ENCODE measurements around the gene NRXN2. TPM values are rescaled to one million over a fixed set of nuclear protein-coding genes. Genes with fewer than 3 reads are reported as not detected.

The NRXN2 gene
- polyA plus RNA-seq, 1 of the 3 experiments (the other 2 are of a cell fraction): 0.15 TPM

DNA sequence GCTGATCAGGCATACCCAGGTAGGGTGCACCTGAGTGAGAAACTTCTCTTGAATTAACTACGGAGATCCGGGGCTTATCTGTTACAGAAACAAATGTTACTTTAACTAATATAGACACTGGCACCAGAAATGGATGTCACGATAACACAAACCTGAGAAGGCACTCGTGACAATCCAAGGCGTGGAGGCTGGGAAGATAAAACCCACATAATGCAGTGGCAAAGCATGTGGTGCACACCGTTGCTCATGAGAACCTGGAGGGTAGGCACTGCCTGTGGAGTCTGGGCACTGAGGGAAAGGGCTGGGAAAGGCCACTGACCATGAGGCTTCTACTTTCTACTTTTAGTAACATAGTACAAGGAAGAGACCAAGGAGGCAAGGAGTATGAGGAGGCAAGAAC lies 109.3 kb downstream of the NRXN2 start (continued):
- TF ChIP-seq, protein P1, sequence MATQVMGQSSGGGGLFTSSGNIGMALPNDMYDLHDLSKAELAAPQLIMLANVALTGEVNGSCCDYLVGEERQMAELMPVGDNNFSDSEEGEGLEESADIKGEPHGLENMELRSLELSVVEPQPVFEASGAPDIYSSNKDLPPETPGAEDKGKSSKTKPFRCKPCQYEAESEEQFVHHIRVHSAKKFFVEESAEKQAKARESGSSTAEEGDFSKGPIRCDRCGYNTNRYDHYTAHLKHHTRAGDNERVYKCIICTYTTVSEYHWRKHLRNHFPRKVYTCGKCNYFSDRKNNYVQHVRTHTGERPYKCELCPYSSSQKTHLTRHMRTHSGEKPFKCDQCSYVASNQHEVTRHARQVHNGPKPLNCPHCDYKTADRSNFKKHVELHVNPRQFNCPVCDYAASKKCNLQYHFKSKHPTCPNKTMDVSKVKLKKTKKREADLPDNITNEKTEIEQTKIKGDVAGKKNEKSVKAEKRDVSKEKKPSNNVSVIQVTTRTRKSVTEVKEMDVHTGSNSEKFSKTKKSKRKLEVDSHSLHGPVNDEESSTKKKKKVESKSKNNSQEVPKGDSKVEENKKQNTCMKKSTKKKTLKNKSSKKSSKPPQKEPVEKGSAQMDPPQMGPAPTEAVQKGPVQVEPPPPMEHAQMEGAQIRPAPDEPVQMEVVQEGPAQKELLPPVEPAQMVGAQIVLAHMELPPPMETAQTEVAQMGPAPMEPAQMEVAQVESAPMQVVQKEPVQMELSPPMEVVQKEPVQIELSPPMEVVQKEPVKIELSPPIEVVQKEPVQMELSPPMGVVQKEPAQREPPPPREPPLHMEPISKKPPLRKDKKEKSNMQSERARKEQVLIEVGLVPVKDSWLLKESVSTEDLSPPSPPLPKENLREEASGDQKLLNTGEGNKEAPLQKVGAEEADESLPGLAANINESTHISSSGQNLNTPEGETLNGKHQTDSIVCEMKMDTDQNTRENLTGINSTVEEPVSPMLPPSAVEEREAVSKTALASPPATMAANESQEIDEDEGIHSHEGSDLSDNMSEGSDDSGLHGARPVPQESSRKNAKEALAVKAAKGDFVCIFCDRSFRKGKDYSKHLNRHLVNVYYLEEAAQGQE (IDR thresholded peaks at IDR 0.05; ENCODE audit: low read depth, low read length): no peak
- no peak for TF ChIP-seq ELF1 (IDR thresholded peaks at IDR 0.05)

DNA sequence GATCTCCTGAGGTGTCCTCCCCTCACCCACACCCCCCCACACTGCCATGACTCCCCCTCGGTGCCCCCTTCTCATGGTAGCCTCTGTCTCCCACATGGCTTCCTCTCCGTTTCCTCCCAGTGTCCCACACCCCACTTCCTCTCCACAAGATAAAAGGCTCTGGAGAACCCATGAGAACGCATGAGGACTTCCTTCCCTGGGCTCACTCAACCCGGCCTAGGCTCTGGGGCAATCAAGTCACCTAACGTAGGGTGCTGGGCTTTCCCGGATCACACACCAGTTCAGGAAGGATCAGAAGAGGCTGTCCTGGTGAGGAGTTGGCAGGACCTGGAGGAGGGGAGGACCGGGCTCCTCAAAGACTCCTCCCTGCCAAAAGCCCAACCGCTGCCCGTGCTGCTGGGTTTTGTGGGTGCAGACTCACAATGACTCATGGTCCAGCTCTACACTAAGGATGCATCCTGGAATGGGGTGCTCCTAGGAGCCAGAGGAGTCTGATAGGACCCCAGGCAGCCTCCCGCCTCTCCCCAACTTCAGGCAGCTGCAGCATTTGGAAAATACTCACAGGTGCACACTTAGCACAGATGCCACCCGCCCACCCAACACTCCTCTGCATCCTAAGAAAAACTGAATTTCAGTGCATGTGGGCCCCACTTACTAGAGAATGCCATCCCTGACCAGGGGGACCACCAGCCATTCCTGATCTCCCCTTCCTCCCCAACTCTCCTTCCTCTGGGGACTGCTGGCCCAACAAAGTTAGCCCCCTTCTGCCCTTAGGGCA lies 110.9 kb downstream of the NRXN2 start:
- H3K4me2 ChIP-seq: no peak overlapping the region
- H4K20me1 ChIP-seq (ENCODE audit: insufficient read depth): no peaks in the 10 kb centered on the region
- H3K4me1 ChIP-seq (ENCODE audit: control insufficient read depth in 1 of 2, insufficient read depth in 2 of 2, low read depth in 1 of 2, low read length in 1 of 2): peaks cover 0 to 3% of the 10 kb centered on the region in 2 experiments; a peak in 1 of 4 replicates
- no peak overlapping the region for H3K27ac ChIP-seq (ENCODE audit: low read depth in 2 of 2, low read length in 1 of 2)
- CTCF ChIA-PET: interaction anchor here (1.1 to 2.2 kb wide), 2 partner anchors 39 to 40 kb away, joined by 3 to 9 read pairs; no protein-coding TSS in a partner anchor
- no peaks in the 10 kb centered on the region for H3K36me3 ChIP-seq (replicated peaks in 1 of 2; ENCODE audit: control insufficient read depth in 1 of 2, insufficient read depth in 2 of 2, low read length in 1 of 2)
- no peaks in the 10 kb centered on the region for H3K9me2 ChIP-seq
- H3K27me3 ChIP-seq (ENCODE audit: insufficient read depth): no peaks in the 10 kb centered on the region
- DNase-seq: no peak
- TF ChIP-seq RCOR1 (IDR thresholded peaks at IDR 0.05; ENCODE audit: low read length) (no peak), RAD21 (IDR thresholded peaks at IDR 0.05; ENCODE audit: low read length) (no peak), NRF1 (IDR thresholded peaks at IDR 0.05; ENCODE audit: low read depth, low read length) (no peak)
- TF ChIP-seq, protein P2, sequence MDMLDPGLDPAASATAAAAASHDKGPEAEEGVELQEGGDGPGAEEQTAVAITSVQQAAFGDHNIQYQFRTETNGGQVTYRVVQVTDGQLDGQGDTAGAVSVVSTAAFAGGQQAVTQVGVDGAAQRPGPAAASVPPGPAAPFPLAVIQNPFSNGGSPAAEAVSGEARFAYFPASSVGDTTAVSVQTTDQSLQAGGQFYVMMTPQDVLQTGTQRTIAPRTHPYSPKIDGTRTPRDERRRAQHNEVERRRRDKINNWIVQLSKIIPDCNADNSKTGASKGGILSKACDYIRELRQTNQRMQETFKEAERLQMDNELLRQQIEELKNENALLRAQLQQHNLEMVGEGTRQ (IDR thresholded peaks at IDR 0.05; ENCODE audit: borderline replicate concordance, low read depth, low read length): no peak
- H3K4me3 ChIP-seq (ENCODE audit: low read depth in 2 of 2, low read length in 1 of 2): no peak overlapping the region
- no peaks in the 10 kb centered on the region for H3K79me2 ChIP-seq (ENCODE audit: insufficient read depth)
- H3K9ac ChIP-seq: no peak overlapping the region
- no peak overlapping the region for H2AFZ ChIP-seq (ENCODE audit: low read depth)
- POLR2A ChIA-PET: interaction anchor here (0.9 kb wide), 1 partner anchor 9 kb away, joined by 3 read pairs; no protein-coding TSS in a partner anchor
- H3K9me3 ChIP-seq: no peaks in the 10 kb centered on the region
- no peaks in the 10 kb centered on the region for H3F3A ChIP-seq (replicated peaks; ENCODE audit: insufficient read depth)
- WGBS (ENCODE audit: low lambda C conversion rate): 44% methylated on average over 7 of the region's 11 CpGs

DNA sequence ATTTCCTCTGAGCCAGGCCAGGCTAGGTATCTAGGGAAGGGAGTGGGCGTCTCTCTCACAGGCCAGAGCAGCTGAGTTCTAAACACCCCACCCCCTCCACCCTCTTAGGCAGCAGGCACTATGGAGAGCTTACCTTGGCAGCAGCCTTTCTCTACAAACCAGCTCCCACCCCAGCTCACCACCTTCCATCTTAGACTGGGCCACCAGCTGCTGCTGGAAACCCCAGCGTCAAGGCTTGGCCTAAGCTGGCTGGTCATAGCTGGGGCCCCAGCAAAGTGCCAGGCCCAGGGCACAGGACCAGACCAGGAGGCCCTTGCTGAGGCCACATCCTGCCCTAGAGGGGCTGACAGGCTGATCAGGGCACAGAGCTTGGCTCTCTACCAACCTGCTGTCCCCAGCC lies 111.8 kb downstream of the NRXN2 start:
- Histone ChIP-seq H3F3A (replicated peaks; ENCODE audit: insufficient read depth) (no peaks in the 10 kb centered on the region), H3K9me2 (no peaks in the 10 kb centered on the region), H3K9me3 (no peaks in the 10 kb centered on the region), H3K9ac (no peak overlapping the region), H2AFZ (ENCODE audit: low read depth) (no peak overlapping the region), H4K20me1 (ENCODE audit: insufficient read depth) (no peaks in the 10 kb centered on the region), H3K79me2 (ENCODE audit: insufficient read depth) (no peaks in the 10 kb centered on the region), H3K27ac (ENCODE audit: low read depth in 2 of 2, low read length in 1 of 2) (no peak overlapping the region), H3K36me3 (replicated peaks in 1 of 2; ENCODE audit: control insufficient read depth in 1 of 2, insufficient read depth in 2 of 2, low read length in 1 of 2) (no peaks in the 10 kb centered on the region), H3K4me2 (no peak overlapping the region), H3K27me3 (ENCODE audit: insufficient read depth) (no peaks in the 10 kb centered on the region), H3K4me3 (ENCODE audit: low read depth in 2 of 2, low read length in 1 of 2) (no peak overlapping the region), H3K4me1 (ENCODE audit: control insufficient read depth in 1 of 2, insufficient read depth in 2 of 2, low read depth in 1 of 2, low read length in 1 of 2) (peaks cover 0 to 3% of the 10 kb centered on the region in 2 experiments; a peak in 1 of 4 replicates)
- ChIA-PET POLR2A (interaction anchor here (0.9 kb wide), 1 partner anchor 10 kb away, joined by 3 read pairs; no protein-coding TSS in a partner anchor), CTCF (interaction anchor here (1.1 to 2.2 kb wide), 3 partner anchors 10 to 41 kb away, joined by 3 to 9 read pairs (median 3); no protein-coding TSS in a partner anchor)
- WGBS (ENCODE audit: low lambda C conversion rate): 40% methylated on average over 1 of the region's 2 CpGs
- DNase-seq: no peak
- TF ChIP-seq YY1 (IDR thresholded peaks at IDR 0.05; ENCODE audit: low read depth) (no peak), ELF1 (IDR thresholded peaks at IDR 0.05) (no peak), TCF12 (IDR thresholded peaks at IDR 0.05) (no peak), EP300 (IDR thresholded peaks at IDR 0.05; ENCODE audit: borderline replicate concordance in 1 of 2, low read depth in 1 of 2, low read length in 1 of 2) (no peak), TAF1 (IDR thresholded peaks at IDR 0.05; ENCODE audit: borderline replicate concordance, low read depth, low read length) (no peak), FOSL2 (IDR thresholded peaks at IDR 0.05; ENCODE audit: borderline replicate concordance, low read depth) (no peak), GABPA (IDR thresholded peaks at IDR 0.05; ENCODE audit: low read depth) (no peak), JUND (IDR thresholded peaks at IDR 0.05) (no peak), SIN3A (IDR thresholded peaks at IDR 0.05; ENCODE audit: borderline replicate concordance, low read depth, low read length) (no peak)
- TF ChIP-seq, protein P3, sequence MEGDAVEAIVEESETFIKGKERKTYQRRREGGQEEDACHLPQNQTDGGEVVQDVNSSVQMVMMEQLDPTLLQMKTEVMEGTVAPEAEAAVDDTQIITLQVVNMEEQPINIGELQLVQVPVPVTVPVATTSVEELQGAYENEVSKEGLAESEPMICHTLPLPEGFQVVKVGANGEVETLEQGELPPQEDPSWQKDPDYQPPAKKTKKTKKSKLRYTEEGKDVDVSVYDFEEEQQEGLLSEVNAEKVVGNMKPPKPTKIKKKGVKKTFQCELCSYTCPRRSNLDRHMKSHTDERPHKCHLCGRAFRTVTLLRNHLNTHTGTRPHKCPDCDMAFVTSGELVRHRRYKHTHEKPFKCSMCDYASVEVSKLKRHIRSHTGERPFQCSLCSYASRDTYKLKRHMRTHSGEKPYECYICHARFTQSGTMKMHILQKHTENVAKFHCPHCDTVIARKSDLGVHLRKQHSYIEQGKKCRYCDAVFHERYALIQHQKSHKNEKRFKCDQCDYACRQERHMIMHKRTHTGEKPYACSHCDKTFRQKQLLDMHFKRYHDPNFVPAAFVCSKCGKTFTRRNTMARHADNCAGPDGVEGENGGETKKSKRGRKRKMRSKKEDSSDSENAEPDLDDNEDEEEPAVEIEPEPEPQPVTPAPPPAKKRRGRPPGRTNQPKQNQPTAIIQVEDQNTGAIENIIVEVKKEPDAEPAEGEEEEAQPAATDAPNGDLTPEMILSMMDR (IDR thresholded peaks at IDR 0.05): no peak
- TF ChIP-seq, protein P2 (IDR thresholded peaks at IDR 0.05; ENCODE audit: borderline replicate concordance, low read depth, low read length): no peak
